ENCODE data around the gene FOXO4. TPM values are rescaled to one million over a fixed set of nuclear protein-coding genes. Genes with fewer than 3 reads are reported as not detected.

FOXO4 gene
- polyA plus RNA-seq, 1 donor (not counting 4 experiments of a cell fraction or from before 2014, with no cell fraction given), result 1.6 TPM

DNA sequence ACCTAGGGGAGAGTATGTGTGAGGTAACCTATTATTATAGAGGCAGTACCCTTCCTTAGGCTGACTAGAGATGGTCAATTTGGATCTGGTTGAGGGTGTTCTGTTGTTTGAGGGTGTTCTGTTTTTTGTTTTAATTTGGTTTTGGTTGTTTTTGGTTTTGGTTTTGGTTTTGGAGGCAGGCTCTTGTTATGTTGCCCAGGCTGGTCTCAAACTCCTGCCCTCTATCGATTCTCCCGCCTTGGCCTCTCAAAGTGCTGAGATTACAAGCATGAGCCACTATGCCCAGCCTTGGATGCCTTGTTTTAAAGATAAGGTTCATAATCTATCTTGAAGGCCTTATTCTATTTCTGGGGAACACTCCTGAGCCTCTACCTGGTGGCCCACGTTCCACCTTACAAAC lies 10.0 kb downstream of the FOXO4 start:
- Histone ChIP-seq H3K9me3 (ENCODE audit: control insufficient read depth, low read depth, low read length) (no peaks in the 10 kb centered on the region), H3K9me1 (ENCODE audit: control insufficient read depth, extremely low read depth, insufficient read depth, low read length) (no peaks in the 10 kb centered on the region), H3K27me3 (ENCODE audit: control insufficient read depth, extremely low read depth, insufficient read depth, low read length) (no peaks in the 10 kb centered on the region), H3K9ac (ENCODE audit: control insufficient read depth, extremely low read depth, insufficient read depth, low read length) (no peak overlapping the region), H2AFZ (ENCODE audit: control insufficient read depth, low read length) (no peak overlapping the region), H3K27ac (ENCODE audit: control insufficient read depth, insufficient read depth, low read length) (no peak overlapping the region), H3K4me2 (ENCODE audit: control insufficient read depth, extremely low read depth, insufficient read depth, low read depth, low read length) (no peak overlapping the region), H3K79me2 (ENCODE audit: control insufficient read depth, insufficient read depth, low read length) (no peaks in the 10 kb centered on the region), H4K20me1 (ENCODE audit: control insufficient read depth, extremely low read depth, insufficient read depth, low read length) (no peaks in the 10 kb centered on the region), H3K4me3 (ENCODE audit: control insufficient read depth in 2 of 3, extremely low read depth in 1 of 3, insufficient read depth in 2 of 3, low read depth in 1 of 3, low read length in 3 of 3) (no peak overlapping the region), H3K4me1 (ENCODE audit: control insufficient read depth, extremely low read depth, insufficient read depth, low read length) (no peaks in the 10 kb centered on the region), H3K36me3 (ENCODE audit: control insufficient read depth in 2 of 2, extremely low read depth in 1 of 2, insufficient read depth in 2 of 2, low read length in 2 of 2) (no peaks in the 10 kb centered on the region)
- dilution Hi-C loops (cut with MboI; ENCODE audit: extremely low pct_ligation_motif_present, low sequenced_read_pairs), result no loop called here
- FAIRE-seq (no peak), DNase-seq (ENCODE audit: low read depth, low spot score) (no peak)
- TF ChIP-seq, protein P1, sequence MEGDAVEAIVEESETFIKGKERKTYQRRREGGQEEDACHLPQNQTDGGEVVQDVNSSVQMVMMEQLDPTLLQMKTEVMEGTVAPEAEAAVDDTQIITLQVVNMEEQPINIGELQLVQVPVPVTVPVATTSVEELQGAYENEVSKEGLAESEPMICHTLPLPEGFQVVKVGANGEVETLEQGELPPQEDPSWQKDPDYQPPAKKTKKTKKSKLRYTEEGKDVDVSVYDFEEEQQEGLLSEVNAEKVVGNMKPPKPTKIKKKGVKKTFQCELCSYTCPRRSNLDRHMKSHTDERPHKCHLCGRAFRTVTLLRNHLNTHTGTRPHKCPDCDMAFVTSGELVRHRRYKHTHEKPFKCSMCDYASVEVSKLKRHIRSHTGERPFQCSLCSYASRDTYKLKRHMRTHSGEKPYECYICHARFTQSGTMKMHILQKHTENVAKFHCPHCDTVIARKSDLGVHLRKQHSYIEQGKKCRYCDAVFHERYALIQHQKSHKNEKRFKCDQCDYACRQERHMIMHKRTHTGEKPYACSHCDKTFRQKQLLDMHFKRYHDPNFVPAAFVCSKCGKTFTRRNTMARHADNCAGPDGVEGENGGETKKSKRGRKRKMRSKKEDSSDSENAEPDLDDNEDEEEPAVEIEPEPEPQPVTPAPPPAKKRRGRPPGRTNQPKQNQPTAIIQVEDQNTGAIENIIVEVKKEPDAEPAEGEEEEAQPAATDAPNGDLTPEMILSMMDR (optimal IDR thresholded peaks at IDR 0.05 in 1 of 3, IDR thresholded peaks at IDR 0.05 in 1 of 3, conservative IDR thresholded peaks at IDR 0.05 in 1 of 3; ENCODE audit: extremely low read depth in 1 of 3, insufficient read depth in 2 of 3, low read length in 3 of 3), result no peak
- no peak for TF ChIP-seq EZH2 (IDR thresholded peaks at IDR 0.05; ENCODE audit: low read length)

DNA sequence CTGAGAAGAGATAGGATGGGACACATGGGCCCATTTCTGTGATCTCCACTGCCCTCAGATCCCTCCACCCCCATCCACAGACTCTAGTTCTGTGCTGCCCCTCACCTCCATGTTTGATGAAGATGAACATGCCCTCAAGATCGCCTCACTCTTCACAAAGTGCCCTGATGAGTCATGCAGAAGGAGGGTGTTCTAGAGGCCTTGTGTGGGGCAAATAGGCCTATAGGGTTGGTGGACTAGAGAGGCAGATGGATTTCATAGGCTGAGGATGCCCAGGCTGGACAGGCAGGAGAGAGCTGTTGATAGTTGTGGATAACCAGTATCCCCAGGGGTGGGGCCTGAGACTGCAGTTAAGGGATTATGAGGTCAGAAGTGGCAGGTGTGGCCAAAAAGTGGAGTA lies 10.8 kb downstream of the FOXO4 start, which contains the start of gene CXorf65:
Gene CXorf65, minus strand, starts transcription at position 314 of the 400 bp plus-strand sequence. Its CDS starts 184 bp downstream, at position 130.
- Histone ChIP-seq H3K4me1 (ENCODE audit: control insufficient read depth, extremely low read depth, insufficient read depth, low read length) (no peaks in the 10 kb centered on the region), H3K9ac (ENCODE audit: control insufficient read depth, extremely low read depth, insufficient read depth, low read length) (no peak within 1 kb of the TSS), H3K4me3 (ENCODE audit: control insufficient read depth in 2 of 3, extremely low read depth in 1 of 3, insufficient read depth in 2 of 3, low read depth in 1 of 3, low read length in 3 of 3) (no peak within 1 kb of the TSS), H3K4me2 (ENCODE audit: control insufficient read depth, extremely low read depth, insufficient read depth, low read depth, low read length) (no peak within 1 kb of the TSS), H4K20me1 (ENCODE audit: control insufficient read depth, extremely low read depth, insufficient read depth, low read length) (no peaks in the 10 kb centered on the region), H3K9me1 (ENCODE audit: control insufficient read depth, extremely low read depth, insufficient read depth, low read length) (no peaks in the 10 kb centered on the region), H3K79me2 (ENCODE audit: control insufficient read depth, insufficient read depth, low read length) (no peaks in the 10 kb centered on the region), H3K36me3 (ENCODE audit: control insufficient read depth in 2 of 2, extremely low read depth in 1 of 2, insufficient read depth in 2 of 2, low read length in 2 of 2) (no peaks in the 10 kb centered on the region), H3K27ac (ENCODE audit: control insufficient read depth, insufficient read depth, low read length) (no peak within 1 kb of the TSS), H2AFZ (ENCODE audit: control insufficient read depth, low read length) (no peak within 1 kb of the TSS), H3K27me3 (ENCODE audit: control insufficient read depth, extremely low read depth, insufficient read depth, low read length) (no peaks in the 10 kb centered on the region), H3K9me3 (ENCODE audit: control insufficient read depth, low read depth, low read length) (no peaks in the 10 kb centered on the region)
- FAIRE-seq (no peak), DNase-seq (ENCODE audit: low read depth, low spot score) (no peak)
- no peak for TF ChIP-seq EZH2 (IDR thresholded peaks at IDR 0.05; ENCODE audit: low read length)
- TF ChIP-seq, protein P1 (optimal IDR thresholded peaks at IDR 0.05 in 1 of 3, IDR thresholded peaks at IDR 0.05 in 1 of 3, conservative IDR thresholded peaks at IDR 0.05 in 1 of 3; ENCODE audit: extremely low read depth in 1 of 3, insufficient read depth in 2 of 3, low read length in 3 of 3), result no peak
- dilution Hi-C loops (cut with MboI; ENCODE audit: extremely low pct_ligation_motif_present, low sequenced_read_pairs), result no loop called here

All from keratinocyte (primary cell).